Measurements from ENCODE around the gene SDR42E1. TPM values are rescaled to one million over a fixed set of nuclear protein-coding genes. Genes with fewer than 3 reads are reported as not detected.

SDR42E1 gene
- total and polyA plus RNA-seq, 2 of the 13 experiments (the other 11 are each of a cell fraction or from before 2014, with no cell fraction given): 0.01 to 0.13 TPM

- BruUV-seq (replicated peaks): no TSS peak
- ATAC-seq: no peak
- 39% methylated on average over 5 of the region's 5 CpGs for WGBS (ENCODE audit: low lambda C conversion rate)
Measured at GRCh38 chr16:82006036-82006435, 5.2 kb downstream of the SDR42E1 start.

More at GRCh38 chr16:82006036-82006435, 5.2 kb downstream of the SDR42E1 start:
- no peak overlapping the region for H2AFZ ChIP-seq (ENCODE audit: low read length)
- H3K9me3 ChIP-seq (ENCODE audit: low read length): peaks cover 31% of the 10 kb centered on the region
- H3K4me2 ChIP-seq (ENCODE audit: low read depth, low read length): no peak overlapping the region
- DNase-seq (ENCODE audit: low spot score) (no peak), FAIRE-seq (no peak)
- H3K27me3 ChIP-seq (ENCODE audit: control insufficient read depth in 1 of 2, insufficient read depth in 2 of 2, low read length in 2 of 2): peaks cover 0 to 12% of the 10 kb centered on the region in 2 experiments; a peak in 2 of 5 replicates
- in situ Hi-C loops (cut with HindIII; ENCODE audit: extremely low pct_ligation_motif_present, low pct_unique_long_range_greater_than_20kb) (no loop called here), intact Hi-C loops (cut with micrococcal nuclease; ENCODE audit: unreplicated experiment) (no loop called here)
- ChIA-PET POLR2A (no interaction called here), CTCF (ENCODE audit: low intra/inter-chr PET ratio, low total read pairs) (no interaction called here)
- TF ChIP-seq ZNF468 (CRISPR knock-in tag; IDR thresholded peaks at IDR 0.05) (no peak), ZNF142 (CRISPR knock-in tag; IDR thresholded peaks at IDR 0.05) (no peak), ZNF792 (CRISPR knock-in tag; IDR thresholded peaks at IDR 0.05) (no peak), RARG (CRISPR knock-in tag; IDR thresholded peaks at IDR 0.05; ENCODE audit: low read depth) (no peak), ZNF75D (CRISPR knock-in tag; IDR thresholded peaks at IDR 0.05; ENCODE audit: borderline replicate concordance) (no peak), ZBTB33 (CRISPR knock-in tag; IDR thresholded peaks at IDR 0.05) (no peak), MEIS1 (CRISPR knock-in tag; IDR thresholded peaks at IDR 0.05; ENCODE audit: borderline replicate concordance) (no peak), ZBTB37 (CRISPR knock-in tag; IDR thresholded peaks at IDR 0.05) (no peak), NR2F1 (CRISPR knock-in tag; IDR thresholded peaks at IDR 0.05) (no peak), IKZF1 (IDR thresholded peaks at IDR 0.05) (no peak), CBFB (CRISPR knock-in tag; IDR thresholded peaks at IDR 0.05) (no peak), TAF15 (IDR thresholded peaks at IDR 0.05; ENCODE audit: low read depth, low read length, poor library complexity, severe bottlenecking) (no peak), AGO2 (optimal IDR thresholded peaks at IDR 0.05; ENCODE audit: low read depth, low read length) (no peak), SRSF9 (IDR thresholded peaks at IDR 0.05; ENCODE audit: borderline replicate concordance, insufficient read depth, low read depth, low read length, poor library complexity, severe bottlenecking) (no peak), ZMYM3 (CRISPR knock-in tag; IDR thresholded peaks at IDR 0.05) (no peak), MZF1 (CRISPR knock-in tag; IDR thresholded peaks at IDR 0.05; ENCODE audit: borderline replicate concordance) (no peak)
- H4K20me1 ChIP-seq (ENCODE audit: insufficient read depth, low read length): no peaks in the 10 kb centered on the region
- H3K27ac ChIP-seq (ENCODE audit: extremely low read length, insufficient read depth, low read length): no peak overlapping the region
- no peak overlapping the region for H3K9ac ChIP-seq (ENCODE audit: insufficient read depth, low read depth, low read length)
- no peaks in the 10 kb centered on the region for H3K4me1 ChIP-seq (ENCODE audit: insufficient read depth, low read length)
- no peaks in the 10 kb centered on the region for H3K36me3 ChIP-seq (replicated peaks in 1 of 2; ENCODE audit: control insufficient read depth in 1 of 2, insufficient read depth in 2 of 2, low read length in 2 of 2)
- H3K79me2 ChIP-seq (ENCODE audit: insufficient read depth, low read length): no peaks in the 10 kb centered on the region
- H3K4me3 ChIP-seq (replicated peaks in 1 of 3; ENCODE audit: insufficient read depth in 1 of 3, low read depth in 2 of 3, low read length in 3 of 3): no peak overlapping the region
